Mesenchymal stem cell (in vitro differentiated cells and primary cell): ENCODE results near the gene ZMIZ2.

ENCODE experiments used
- DNase-seq: peaks from one replicate; pipeline ENCODE4 v3.0.0-alpha.2; 2013
- H2AFZ ChIP-seq: one replicate; pipeline ENCODE4 v1.6.1; 2013; ENCODE audit warnings: low read depth, mild to moderate bottlenecking, control low read depth, inconsistent platforms, low read length, moderate library complexity
- H2AK5ac ChIP-seq: 2 replicates; pipeline ENCODE4 v1.6.1; 2013; ENCODE audit warnings: low read length, moderate library complexity, mild to moderate bottlenecking, inconsistent platforms; ENCODE audit not compliant: severe bottlenecking
- H2BK120ac ChIP-seq: one replicate; pipeline ENCODE4 v1.6.1; 2013; ENCODE audit warnings: low read depth, mild to moderate bottlenecking, inconsistent platforms, low read length, moderate library complexity
- H2BK12ac ChIP-seq, 2 experiments: one replicate each; pipeline ENCODE4 v1.6.1; 2013; ENCODE audit warnings: inconsistent platforms in 2 of 2, low read length in 2 of 2, mild to moderate bottlenecking in 2 of 2, moderate library complexity in 2 of 2, control low read depth in 1 of 2
- H2BK15ac ChIP-seq: one replicate; pipeline ENCODE4 v1.6.1; 2013; ENCODE audit warnings: mild to moderate bottlenecking, low read depth, inconsistent platforms; ENCODE audit not compliant: poor library complexity, severe bottlenecking
- H2BK5ac ChIP-seq: 2 replicates; pipeline ENCODE4 v1.6.1; 2013; ENCODE audit warnings: low read depth, mild to moderate bottlenecking, low read length, control low read depth, inconsistent platforms; ENCODE audit not compliant: poor library complexity, severe bottlenecking
- H3K14ac ChIP-seq, 2 experiments: one replicate each; pipeline ENCODE4 v1.6.1; 2013; ENCODE audit warnings: inconsistent platforms in 2 of 2, low read length in 2 of 2, control low read depth in 1 of 2, mild to moderate bottlenecking in 1 of 2, moderate library complexity in 1 of 2
- H3K18ac ChIP-seq, 2 experiments: one replicate each; pipeline ENCODE4 v1.6.1; 2013; ENCODE audit warnings: inconsistent platforms in 2 of 2, low read length in 2 of 2, control low read depth in 1 of 2, low read depth in 1 of 2, mild to moderate bottlenecking in 1 of 2
- H3K23ac ChIP-seq, 2 experiments: one replicate each; pipeline ENCODE4 v1.6.1; 2013; ENCODE audit warnings: inconsistent platforms in 2 of 2, low read length in 2 of 2, mild to moderate bottlenecking in 2 of 2, moderate library complexity in 2 of 2, control low read depth in 1 of 2
- H3K27ac ChIP-seq: 2 replicates; pipeline ENCODE4 v1.5.1; 2013; ENCODE audit warnings: mild to moderate bottlenecking, moderate library complexity, low read length, control low read depth, inconsistent platforms; ENCODE audit not compliant: poor library complexity, severe bottlenecking
- H3K27me3 ChIP-seq, 2 experiments: 2 replicates each; pipeline versions ENCODE4 v1.6.1 to v1.7.0; 2013; ENCODE audit warnings: low read length in 2 of 2, mild to moderate bottlenecking in 2 of 2, moderate library complexity in 2 of 2, control low read depth in 1 of 2, inconsistent platforms in 1 of 2; ENCODE audit not compliant: control insufficient read depth in 1 of 2, insufficient read depth in 1 of 2
- H3K36me3 ChIP-seq, 2 experiments: 2 replicates each; pipeline versions ENCODE4 v1.6.1 to v1.7.0; 2013; ENCODE audit warnings: low read length in 2 of 2, control low read depth in 1 of 2, inconsistent platforms in 1 of 2, low read depth in 1 of 2, mild to moderate bottlenecking in 1 of 2; ENCODE audit not compliant: insufficient read depth in 2 of 2, control insufficient read depth in 1 of 2
- H3K4ac ChIP-seq, 2 experiments: one replicate each; pipeline ENCODE4 v1.6.1; 2013; ENCODE audit warnings: inconsistent platforms in 2 of 2, low read length in 2 of 2, mild to moderate bottlenecking in 2 of 2, moderate library complexity in 2 of 2, control low read depth in 1 of 2, low read depth in 1 of 2
- H3K4me1 ChIP-seq: 2 replicates; pipeline ENCODE4 v1.6.1; 2013; ENCODE audit warnings: low read depth, low read length, control low read depth; ENCODE audit not compliant: control insufficient read depth, insufficient read depth
- H3K4me2 ChIP-seq: 2 replicates; pipeline ENCODE4 v1.6.1; 2013; ENCODE audit warnings: low read length, mild to moderate bottlenecking, inconsistent platforms; ENCODE audit not compliant: poor library complexity, severe bottlenecking
- H3K4me3 ChIP-seq, 2 experiments: 2 replicates each; pipeline versions ENCODE4 v1.5.1 to v1.7.0; 2013; ENCODE audit warnings: low read length in 2 of 2, mild to moderate bottlenecking in 2 of 2, control low read depth in 1 of 2, low read depth in 1 of 2; ENCODE audit not compliant: insufficient read depth in 1 of 2
- H3K79me1 ChIP-seq: replicated peaks from 2 replicates; pipeline ENCODE4 v1.6.1; 2013; ENCODE audit warnings: mild to moderate bottlenecking, control low read depth, low read length, inconsistent platforms; ENCODE audit not compliant: poor library complexity, severe bottlenecking
- H3K9ac ChIP-seq: 2 replicates; pipeline ENCODE4 v1.7.0; 2013; ENCODE audit warnings: mild to moderate bottlenecking, low read length, moderate library complexity
- H3K9me3 ChIP-seq: 2 replicates; pipeline ENCODE4 v1.7.0; 2013; ENCODE audit warnings: mild to moderate bottlenecking, low read length; ENCODE audit not compliant: control insufficient read depth
- H4K8ac ChIP-seq: one replicate; pipeline ENCODE4 v1.6.1; 2013; ENCODE audit warnings: inconsistent platforms, mild to moderate bottlenecking, low read length, moderate library complexity
- H4K91ac ChIP-seq: one replicate; pipeline ENCODE4 v1.6.1; 2013; ENCODE audit warnings: mild to moderate bottlenecking, low read length, inconsistent platforms
- WGBS: methylation state at CpG from one replicate; pipeline ENCODE4 v1.1.7; 2013; ENCODE audit warnings: mixed read lengths; 5-methylcytosine and 5-hydroxymethylcytosine counted together

The ZMIZ2 gene

DNA sequence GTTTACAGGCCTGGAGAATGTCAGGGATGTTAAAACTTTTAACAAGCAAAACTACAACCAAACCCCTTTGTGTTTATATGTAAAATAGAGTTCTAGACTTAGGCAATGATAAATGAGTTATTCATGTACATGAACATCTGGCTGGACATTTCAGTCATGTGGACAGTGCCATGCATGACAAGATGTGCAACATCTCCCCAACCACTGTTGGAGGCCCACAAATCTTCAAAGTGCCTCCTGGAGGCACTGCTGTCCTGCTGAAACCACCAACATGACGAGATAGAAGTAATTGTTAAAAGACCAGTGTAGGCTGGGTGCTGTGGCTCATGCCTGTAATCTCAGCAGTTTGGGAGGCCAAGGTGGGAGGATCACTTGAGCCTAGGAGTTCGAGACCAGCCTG lies 66.3 kb downstream of the ZMIZ2 start:
- Histone ChIP-seq H3K4ac (no peak overlapping the region), H3K18ac (no peak overlapping the region), H3K4me2 (no peak overlapping the region), H2BK15ac (no peak overlapping the region), H3K9ac (no peak overlapping the region), H3K4me3 (no peak overlapping the region), H3K27ac (no peak overlapping the region), H3K9me3 (no peaks in the 10 kb centered on the region), H3K36me3 (no peaks in the 10 kb centered on the region), H3K14ac (no peak overlapping the region), H2AFZ (no peak overlapping the region), H2BK5ac (no peak overlapping the region), H2AK5ac (no peak overlapping the region), H2BK12ac (no peak overlapping the region), H3K79me1 (no peaks in the 10 kb centered on the region), H4K91ac (no peak overlapping the region), H4K8ac (no peak overlapping the region), H2BK120ac (no peak overlapping the region), H3K23ac (no peak overlapping the region), H3K27me3 (no peaks in the 10 kb centered on the region), H3K4me1 (no peaks in the 10 kb centered on the region)
- 94% methylated on average over 2 of the region's 2 CpGs for WGBS
- no peak for DNase-seq

DNA sequence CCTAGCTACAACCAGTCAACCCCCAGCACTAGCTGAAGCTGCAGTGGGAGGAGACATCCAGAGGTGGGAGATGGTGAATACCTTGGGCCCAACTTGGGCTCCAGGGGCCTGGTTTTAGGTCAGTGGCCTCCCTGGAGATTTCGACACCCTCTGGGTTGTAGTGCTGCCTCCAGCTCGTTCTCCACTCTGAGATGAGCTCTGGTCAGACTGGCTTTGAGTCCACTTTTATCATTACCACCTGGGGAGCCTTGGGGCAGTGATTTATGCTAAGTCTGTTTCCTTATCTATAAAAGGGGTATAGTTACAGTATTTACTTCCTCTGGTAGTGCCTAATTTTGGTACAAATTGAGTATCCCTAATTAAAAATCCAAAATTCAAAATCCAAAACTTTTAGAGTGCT lies 70.6 kb downstream of the ZMIZ2 start:
- H3K79me1 ChIP-seq: no peaks in the 10 kb centered on the region
- H3K9me3 ChIP-seq: no peaks in the 10 kb centered on the region
- H4K91ac ChIP-seq: no peak overlapping the region
- no peak overlapping the region for H3K18ac ChIP-seq
- H3K27ac ChIP-seq: no peak overlapping the region
- H3K9ac ChIP-seq: no peak overlapping the region
- H2BK15ac ChIP-seq: no peak overlapping the region
- H3K14ac ChIP-seq: no peak overlapping the region
- WGBS: 38% methylated on average over 2 of the region's 2 CpGs
- H3K27me3 ChIP-seq: no peaks in the 10 kb centered on the region
- no peaks in the 10 kb centered on the region for H3K4me1 ChIP-seq
- H3K4ac ChIP-seq: no peak overlapping the region
- H3K4me3 ChIP-seq: no peak overlapping the region
- no peaks in the 10 kb centered on the region for H3K36me3 ChIP-seq
- H2AK5ac ChIP-seq: no peak overlapping the region
- H3K4me2 ChIP-seq: no peak overlapping the region
- H2BK12ac ChIP-seq: no peak overlapping the region
- H3K23ac ChIP-seq: no peak overlapping the region
- no peak overlapping the region for H2BK5ac ChIP-seq
- no peak overlapping the region for H4K8ac ChIP-seq
- no peak overlapping the region for H2BK120ac ChIP-seq
- no peak for DNase-seq
- no peak overlapping the region for H2AFZ ChIP-seq
